Stomach smooth muscle (tissue), 2 donors: ENCODE data around the gene FOSB.

ENCODE experiments used
- H3K27ac ChIP-seq: one replicate; pipeline ENCODE4 v1.7.0; 2013; ENCODE audit warnings: mild to moderate bottlenecking, low read length, inconsistent platforms
- H3K27me3 ChIP-seq, 2 donors: one replicate each; pipeline ENCODE4 v1.7.0; 2013; ENCODE audit warnings: low read length in 2 of 2; ENCODE audit not compliant: insufficient read depth in 2 of 2, control insufficient read depth in 1 of 2
- H3K36me3 ChIP-seq, 2 donors: one replicate each; pipeline ENCODE4 v1.7.0; 2013; ENCODE audit warnings: low read length in 2 of 2; ENCODE audit not compliant: control insufficient read depth in 2 of 2, insufficient read depth in 2 of 2
- H3K4me1 ChIP-seq: one replicate; pipeline ENCODE4 v1.7.0; 2013; ENCODE audit warnings: low read length; ENCODE audit not compliant: control insufficient read depth, insufficient read depth
- H3K4me3 ChIP-seq, 2 donors: one replicate each; pipeline ENCODE4 v1.7.0; 2013; ENCODE audit warnings: low read length in 2 of 2
- H3K9ac ChIP-seq, 2 donors: one replicate each; pipeline ENCODE4 v1.7.0; 2013; ENCODE audit warnings: low read length in 2 of 2, mild to moderate bottlenecking in 1 of 2
- H3K9me3 ChIP-seq, 2 donors: one replicate each; pipeline ENCODE4 v1.7.0; 2013; ENCODE audit warnings: low read length in 2 of 2; ENCODE audit not compliant: control insufficient read depth in 2 of 2
- donor health status: healthy.
- donor health status: Pancreatic carcinoma.

The FOSB gene

GRCh38 chr19:45451850-45452387 lies 15.9 kb upstream of the FOSB start:
- Histone ChIP-seq H3K4me3 (peak overlapping the region in 1 of 2 donors; percentile 81), H3K9me3 (no peaks in the 10 kb centered on the region), H3K27me3 (no peaks in the 10 kb centered on the region), H3K27ac (peak overlapping the region; percentile 92), H3K36me3 (no peaks in the 10 kb centered on the region), H3K4me1 (peaks cover 30% of the 10 kb centered on the region), H3K9ac (no peak overlapping the region)

- H3K4me1 ChIP-seq: peaks cover 20% of the 10 kb centered on the region
Measured at GRCh38 chr19:45455707-45456499, 11.9 kb upstream of the FOSB start.

GRCh38 chr19:45456500-45456815 lies 11.3 kb upstream of the FOSB start:
- Histone ChIP-seq H3K4me3 (no peak overlapping the region), H3K9me3 (no peaks in the 10 kb centered on the region), H3K36me3 (no peaks in the 10 kb centered on the region), H3K27ac (peak overlapping the region; percentile 62), H3K27me3 (peaks cover 0 to 3% of the 10 kb centered on the region in 2 donors), H3K4me1 (peaks cover 16% of the 10 kb centered on the region), H3K9ac (no peak overlapping the region)

More at GRCh38 chr19:45455707-45456499, 11.9 kb upstream of the FOSB start:
- no peaks in the 10 kb centered on the region for H3K36me3 ChIP-seq
- peaks cover 0 to 3% of the 10 kb centered on the region in 2 donors for H3K27me3 ChIP-seq
- no peaks in the 10 kb centered on the region for H3K9me3 ChIP-seq
- peak overlapping the region; percentile 29 to 56 for H3K9ac ChIP-seq
- H3K27ac ChIP-seq: peak overlapping the region; percentile 62
- peak overlapping the region in 1 of 2 donors; percentile 40 for H3K4me3 ChIP-seq

GRCh38 chr19:45457776-45458175 lies 10.0 kb upstream of the FOSB start:
- Histone ChIP-seq H3K36me3 (no peaks in the 10 kb centered on the region), H3K4me3 (no peak overlapping the region), H3K9ac (no peak overlapping the region), H3K9me3 (no peaks in the 10 kb centered on the region), H3K4me1 (peaks cover 14% of the 10 kb centered on the region), H3K27ac (no peak overlapping the region), H3K27me3 (peaks cover 0 to 3% of the 10 kb centered on the region in 2 donors)

- Histone ChIP-seq H3K36me3 (no peaks in the 10 kb centered on the region), H3K27ac (no peak overlapping the region), H3K27me3 (peaks cover 0 to 3% of the 10 kb centered on the region in 2 donors), H3K4me3 (no peak overlapping the region), H3K4me1 (peaks cover 5% of the 10 kb centered on the region), H3K9ac (no peak overlapping the region), H3K9me3 (no peaks in the 10 kb centered on the region)
Measured at GRCh38 chr19:45460807-45461347, 6.9 kb upstream of the FOSB start.

GRCh38 chr19:45462174-45462573 lies 5.6 kb upstream of the FOSB start:
- H3K9me3 ChIP-seq: no peaks in the 10 kb centered on the region

GRCh38 chr19:45463241-45463640 lies 4.6 kb upstream of the FOSB start:
- no peaks in the 10 kb centered on the region for H3K36me3 ChIP-seq
- H3K4me1 ChIP-seq: peaks cover 10% of the 10 kb centered on the region
- H3K9ac ChIP-seq: no peak overlapping the region
- H3K9me3 ChIP-seq: no peaks in the 10 kb centered on the region
- H3K27me3 ChIP-seq: peaks cover 0 to 3% of the 10 kb centered on the region in 2 donors
- H3K27ac ChIP-seq: no peak overlapping the region
- no peak overlapping the region for H3K4me3 ChIP-seq

More at GRCh38 chr19:45462174-45462573, 5.6 kb upstream of the FOSB start:
- H3K27me3 ChIP-seq: peaks cover 0 to 3% of the 10 kb centered on the region in 2 donors
- no peaks in the 10 kb centered on the region for H3K36me3 ChIP-seq
- peaks cover 4% of the 10 kb centered on the region for H3K4me1 ChIP-seq
- no peak overlapping the region for H3K4me3 ChIP-seq
- H3K27ac ChIP-seq: no peak overlapping the region
- no peak overlapping the region for H3K9ac ChIP-seq

GRCh38 chr19:45464274-45464673 lies 3.5 kb upstream of the FOSB start:
- Histone ChIP-seq H3K27ac (no peak overlapping the region), H3K9ac (no peak overlapping the region), H3K4me3 (no peak overlapping the region), H3K4me1 (peaks cover 13% of the 10 kb centered on the region), H3K27me3 (peaks cover 0 to 3% of the 10 kb centered on the region in 2 donors), H3K36me3 (no peaks in the 10 kb centered on the region), H3K9me3 (no peaks in the 10 kb centered on the region)

- Histone ChIP-seq H3K27me3 (peaks cover 0 to 3% of the 10 kb centered on the region in 2 donors), H3K4me3 (no peak overlapping the region), H3K9ac (no peak overlapping the region), H3K9me3 (no peaks in the 10 kb centered on the region), H3K36me3 (no peaks in the 10 kb centered on the region), H3K27ac (no peak overlapping the region), H3K4me1 (peaks cover 19% of the 10 kb centered on the region)
Measured at GRCh38 chr19:45464852-45465441, 2.8 kb upstream of the FOSB start.

GRCh38 chr19:45467115-45467455 lies 711 bp upstream of the FOSB start:
- Histone ChIP-seq H3K36me3 (peaks cover 0 to 16% of the 10 kb centered on the region in 2 donors), H3K9ac (peak overlapping the region; percentile 66 to 91), H3K27ac (peak overlapping the region; percentile 96), H3K4me1 (peaks cover 29% of the 10 kb centered on the region), H3K9me3 (no peaks in the 10 kb centered on the region), H3K4me3 (peak overlapping the region; percentile 96 to 98), H3K27me3 (no peaks in the 10 kb centered on the region)
